IMR-90 (cell line): Measurements from ENCODE around the gene PCYT1B. TPM values are rescaled to one million over a fixed set of nuclear protein-coding genes. Genes with fewer than 3 reads are reported as not detected.

Experiments
- ATAC-seq: fragments of 200-7000 bp; cut with Tn5 transposase; 2 replicates; pipeline ENCODE4 v1.9.1; 2020; ENCODE audit warnings: low read depth, mild to moderate bottlenecking, moderate library complexity
- BruUV-seq: library from RNA; stranded (reverse); fragments of 400-500 nt; replicated peaks from 2 replicates; lab custom pipeline; 2021; lab: Mats Ljungman, UMichigan
- CTCF ChIA-PET: fragments of 300-600 bp; formaldehyde crosslinking; extraction: SDS; loops from one replicate; lab custom pipeline; 2021; ENCODE audit warnings: antibody characterized with exemption; lab: Yijun Ruan, JAX
- POLR2A ChIA-PET: fragments of 300-600 bp; sonication (Branson Sonifier 250); formaldehyde crosslinking; loops from one replicate; lab custom pipeline; 2022; ENCODE audit warnings: antibody characterized with exemption; ENCODE audit not compliant: unreplicated experiment; lab: Charles Lee
- DNase-seq: peaks from one replicate; pipeline ENCODE4 v3.0.0; 2013
- H2AFZ ChIP-seq: replicated peaks from 2 replicates; pipeline ENCODE3; 2013; ENCODE audit warnings: low read length, mild to moderate bottlenecking; ENCODE audit not compliant: poor library complexity
- H2AK5ac ChIP-seq: 2 replicates; pipeline ENCODE4 v1.6.1; 2013; ENCODE audit warnings: low read depth, low read length, inconsistent platforms
- H2AK9ac ChIP-seq: replicated peaks from 2 replicates; pipeline ENCODE3; 2013; ENCODE audit warnings: mild to moderate bottlenecking, low read depth, low read length, moderate library complexity; ENCODE audit not compliant: poor library complexity
- H2BK120ac ChIP-seq: 2 replicates; pipeline ENCODE4 v1.6.1; 2013; ENCODE audit warnings: low read depth, low read length, inconsistent platforms
- H2BK15ac ChIP-seq: 3 replicates; pipeline ENCODE4 v1.6.1; 2013; ENCODE audit warnings: low read depth, low read length, inconsistent platforms
- H2BK20ac ChIP-seq: 2 replicates; pipeline ENCODE4 v1.6.1; 2013; ENCODE audit warnings: low read depth, mild to moderate bottlenecking, inconsistent platforms, low read length, moderate library complexity
- H2BK5ac ChIP-seq: 2 replicates; pipeline ENCODE4 v1.6.1; 2013; ENCODE audit warnings: mild to moderate bottlenecking, low read depth, low read length, inconsistent platforms; ENCODE audit not compliant: poor library complexity, severe bottlenecking
- H3K14ac ChIP-seq: replicated peaks from 2 replicates; pipeline ENCODE4 v1.6.1; 2013; ENCODE audit warnings: low read depth, low read length, inconsistent platforms
- H3K18ac ChIP-seq: 2 replicates; pipeline ENCODE4 v1.6.1; 2013; ENCODE audit warnings: low read depth, low read length, control low read depth
- H3K23ac ChIP-seq: 2 replicates; pipeline ENCODE4 v1.6.1; 2013; ENCODE audit warnings: low read depth, low read length, inconsistent platforms
- H3K27ac ChIP-seq: 2 replicates; pipeline ENCODE4 v1.5.1; 2013; ENCODE audit warnings: mild to moderate bottlenecking, control low read depth, low read length; ENCODE audit not compliant: insufficient read depth
- H3K27me3 ChIP-seq: 2 replicates; pipeline ENCODE4 v1.6.1; 2013; ENCODE audit warnings: low read length; ENCODE audit not compliant: control insufficient read depth, insufficient read depth
- H3K36me3 ChIP-seq: 2 replicates; pipeline ENCODE4 v1.6.1; 2013; ENCODE audit warnings: low read length, mixed read lengths; ENCODE audit not compliant: control insufficient read depth, insufficient read depth
- H3K4ac ChIP-seq: 2 replicates; pipeline ENCODE4 v1.6.1; 2013; ENCODE audit warnings: low read depth, low read length, inconsistent platforms
- H3K4me1 ChIP-seq: 2 replicates; pipeline ENCODE4 v1.6.1; 2013; ENCODE audit warnings: low read length, mixed read lengths; ENCODE audit not compliant: control insufficient read depth, insufficient read depth
- H3K4me2 ChIP-seq: 2 replicates; pipeline ENCODE4 v1.6.1; 2013; ENCODE audit warnings: low read depth, mild to moderate bottlenecking, control low read depth, low read length, moderate library complexity
- H3K4me3 ChIP-seq: 2 replicates; pipeline ENCODE4 v1.5.1; 2013; ENCODE audit warnings: low read depth, mild to moderate bottlenecking, control low read depth, low read length, moderate library complexity; ENCODE audit not compliant: insufficient read depth
- H3K56ac ChIP-seq: 2 replicates; pipeline ENCODE4 v1.6.1; 2013; ENCODE audit warnings: low read length, inconsistent platforms; ENCODE audit not compliant: insufficient read depth; ENCODE audit errors: extremely low read depth
- H3K79me1 ChIP-seq, 2 experiments: 2 replicates each; pipeline ENCODE4 v1.6.1; 2013; ENCODE audit warnings: low read length in 2 of 2, inconsistent platforms in 1 of 2, low read depth in 1 of 2
- H3K9ac ChIP-seq: 2 replicates; pipeline ENCODE4 v1.6.1; 2013; ENCODE audit warnings: low read depth, low read length, control low read depth
- H3K9me1 ChIP-seq: 2 replicates; pipeline ENCODE4 v1.6.1; 2013; ENCODE audit warnings: low read length, inconsistent platforms; ENCODE audit not compliant: insufficient read depth
- H3K9me3 ChIP-seq: 2 replicates; pipeline ENCODE4 v1.6.1; 2013; ENCODE audit warnings: low read length; ENCODE audit not compliant: control insufficient read depth, insufficient read depth
- H4K20me1 ChIP-seq: 2 replicates; pipeline ENCODE4 v1.6.1; 2013; ENCODE audit warnings: low read length, inconsistent platforms; ENCODE audit not compliant: insufficient read depth
- H4K5ac ChIP-seq: 2 replicates; pipeline ENCODE4 v1.6.1; 2013; ENCODE audit warnings: mild to moderate bottlenecking, low read depth, low read length, control low read depth
- H4K8ac ChIP-seq, 2 experiments: 2 replicates each; pipeline ENCODE4 v1.6.1; 2013; ENCODE audit warnings: low read depth in 2 of 2, low read length in 2 of 2, control low read depth in 1 of 2, inconsistent platforms in 1 of 2
- H4K91ac ChIP-seq: 2 replicates; pipeline ENCODE4 v1.6.1; 2013; ENCODE audit warnings: low read depth, low read length, inconsistent platforms; ENCODE audit not compliant: insufficient read depth
- CEBPB ChIP-seq: IDR thresholded peaks from 2 replicates; pipeline ENCODE4 v1.6.1; 2012; ENCODE audit warnings: low read depth, low read length, improper control_type of control experiment
- MAFK ChIP-seq: IDR thresholded peaks from 2 replicates; pipeline ENCODE4 v1.6.1; 2012; ENCODE audit warnings: low read depth, low read length, improper control_type of control experiment
- NFE2L2 ChIP-seq: fragments of 150-350 bp; IDR thresholded peaks from 2 replicates; pipeline ENCODE4 v1.6.1; 2016; ENCODE audit warnings: low read depth, mild to moderate bottlenecking, low read length
- USF2 ChIP-seq: fragments of 150-350 bp; IDR thresholded peaks from 2 replicates; pipeline ENCODE4 v1.6.1; 2017; ENCODE audit warnings: mild to moderate bottlenecking, antibody characterized with exemption, low read length, low read depth
- WGBS, 2 experiments: methylation state at CpG; one replicate each; pipeline versions ENCODE4 v1.1.5 to v1.1.7; 2013; ENCODE audit warnings: missing lambda C conversion rate in 2 of 2; ENCODE audit not compliant: insufficient read length in 1 of 2; ENCODE audit errors: extremely low coverage in 2 of 2; 5-methylcytosine and 5-hydroxymethylcytosine counted together
- dilution Hi-C: fragments of 300-500 bp; cut with HindIII; formaldehyde crosslinking; loops from one replicate; pipeline ENCODE4 v1.14.3; 2018; ENCODE audit warnings: low sequenced_read_pairs; ENCODE audit not compliant: unreplicated experiment
- in situ Hi-C: fragments of 300-500 bp; cut with MboI; formaldehyde crosslinking; loops from 3 replicates; pipeline ENCODE4 v1.14.3; 2019; ENCODE audit warnings: low sequenced_read_pairs, inconsistent platforms, mixed read lengths
- intact Hi-C: fragments of 100-400 bp; cut with micrococcal nuclease; formaldehyde crosslinking; loops from 2 replicates; pipeline ENCODE4 v1.10.0; 2022
- polyA plus RNA-seq, 3 experiments: library from polyadenylated mRNA; depleted of rRNA; stranded (reverse); fragments of >200 nt; gene quantifications; 2 replicates each; pipeline ENCODE4 v1.2.3, GENCODE V29; 2012; ENCODE audit warnings: low replicate concordance in 1 of 3
- total RNA-seq: library from RNA; depleted of rRNA; stranded (reverse); fragments of >200 nt; gene quantifications from 2 replicates; pipeline ENCODE4 v1.2.3, GENCODE V29; 2012
- TF ChIP-seq, protein P1 (sequence below): fragments of 150-350 bp; IDR thresholded peaks from 2 replicates; pipeline ENCODE4 v1.6.1; 2016; ENCODE audit warnings: low read depth, mild to moderate bottlenecking, low read length, moderate library complexity, borderline replicate concordance

The PCYT1B gene
- total and polyA plus RNA-seq, 2 of the 4 experiments (the other 2 are of a cell fraction), result under 0.01 to 0.09 TPM

GRCh38 chrX:24651783-24652182, 4.6 kb upstream of the PCYT1B start:
- DNase-seq (no peak), ATAC-seq (no peak)
- no peaks in the 10 kb centered on the region for H3K79me1 ChIP-seq
- no TSS peak for BruUV-seq
- no peak overlapping the region for H3K4me2 ChIP-seq
- H3K4me3 ChIP-seq, result no peak overlapping the region
- H4K5ac ChIP-seq, result no peak overlapping the region
- no peak overlapping the region for H2AK9ac ChIP-seq
- WGBS, 2 experiments, result no CpG with 5 or more reads among the region's 2 CpGs
- H4K8ac ChIP-seq, result no peak overlapping the region
- no peak overlapping the region for H3K23ac ChIP-seq
- no peak overlapping the region for H4K91ac ChIP-seq
- no peak overlapping the region for H2AK5ac ChIP-seq
- H3K9me3 ChIP-seq, result no peaks in the 10 kb centered on the region
- CTCF ChIA-PET, result no interaction called here
- intact Hi-C loops (no loop called here), in situ Hi-C loops (no loop called here), dilution Hi-C loops (no loop called here)
- H4K20me1 ChIP-seq, result no peaks in the 10 kb centered on the region
- H2BK15ac ChIP-seq, result no peak overlapping the region
- H3K4me1 ChIP-seq, result no peaks in the 10 kb centered on the region
- H3K14ac ChIP-seq, result no peak overlapping the region
- H3K4ac ChIP-seq, result no peak overlapping the region
- H3K27me3 ChIP-seq, result peaks cover 4% of the 10 kb centered on the region
- H3K9ac ChIP-seq, result no peak overlapping the region
- POLR2A ChIA-PET, result no interaction called here
- no peak overlapping the region for H3K27ac ChIP-seq
- TF ChIP-seq MAFK (no peak), NFE2L2 (no peak), CEBPB (no peak), USF2 (no peak)
- TF ChIP-seq, protein P1, sequence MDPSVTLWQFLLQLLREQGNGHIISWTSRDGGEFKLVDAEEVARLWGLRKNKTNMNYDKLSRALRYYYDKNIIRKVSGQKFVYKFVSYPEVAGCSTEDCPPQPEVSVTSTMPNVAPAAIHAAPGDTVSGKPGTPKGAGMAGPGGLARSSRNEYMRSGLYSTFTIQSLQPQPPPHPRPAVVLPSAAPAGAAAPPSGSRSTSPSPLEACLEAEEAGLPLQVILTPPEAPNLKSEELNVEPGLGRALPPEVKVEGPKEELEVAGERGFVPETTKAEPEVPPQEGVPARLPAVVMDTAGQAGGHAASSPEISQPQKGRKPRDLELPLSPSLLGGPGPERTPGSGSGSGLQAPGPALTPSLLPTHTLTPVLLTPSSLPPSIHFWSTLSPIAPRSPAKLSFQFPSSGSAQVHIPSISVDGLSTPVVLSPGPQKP, result no peak
- no peak overlapping the region for H3K18ac ChIP-seq
- no peak overlapping the region for H2BK20ac ChIP-seq
- H2BK5ac ChIP-seq, result no peak overlapping the region
- H2AFZ ChIP-seq, result no peak overlapping the region
- no peak overlapping the region for H2BK120ac ChIP-seq
- no peak overlapping the region for H3K56ac ChIP-seq
- no peaks in the 10 kb centered on the region for H3K9me1 ChIP-seq
- H3K36me3 ChIP-seq, result no peaks in the 10 kb centered on the region
